HCT116 (cell line): ENCODE measurements around the gene RIPOR2. TPM values are rescaled to one million over a fixed set of nuclear protein-coding genes. Genes with fewer than 3 reads are reported as not detected.

Experiments used
- ATAC-seq: fragments of 200-7000 bp; cut with Tn5 transposase; 2 replicates; pipeline ENCODE4 v1.9.1; 2020; ENCODE audit warnings: mild to moderate bottlenecking, moderate library complexity
- BruUV-seq: library from RNA; stranded (reverse); fragments of 400-500 nt; replicated peaks from 2 replicates; lab custom pipeline; 2021; lab: Mats Ljungman, UMichigan
- CTCF ChIA-PET: fragments of 300-600 bp; sonication (Branson Sonifier 250); formaldehyde crosslinking; loops from one replicate; lab custom pipeline; 2021; ENCODE audit warnings: antibody characterized with exemption; lab: Charles Lee
- POLR2A ChIA-PET: fragments of 300-600, 350-600 bp; sonication (Branson Sonifier 250); formaldehyde crosslinking; loops from one replicate; lab custom pipeline; 2021; ENCODE audit warnings: antibody characterized with exemption; lab: Charles Lee
- RAD21 ChIA-PET, 2 experiments: fragments of 300-600 bp; sonication (Branson Sonifier 250); formaldehyde crosslinking; loops; one replicate each; lab custom pipeline; 2023; ENCODE audit warnings: low total read pairs in 2 of 2; ENCODE audit not compliant: uncharacterized antibody in 2 of 2, unreplicated experiment in 2 of 2, low non-redundant PET in 1 of 2; lab: Charles Lee
- DNase-seq: peaks from one replicate; pipeline ENCODE4 v3.0.0-alpha.2; 2010; ENCODE audit warnings: low read depth, low spot score
- H2AFZ ChIP-seq: fragments of 200-600 bp; shearing (Covaris generic), sonication (generic); 2 replicates; pipeline ENCODE4 v1.6.1; 2017; ENCODE audit warnings: low read depth, mixed run types, mixed read lengths, antibody characterized with exemption, low read length; ENCODE audit not compliant: poor library complexity, severe bottlenecking
- H3K27ac ChIP-seq: 2 replicates; pipeline ENCODE4 v1.5.1; 2012; ENCODE audit warnings: low read depth, low read length
- H3K27me3 ChIP-seq: fragments of 200-600 bp; sonication (generic); 2 replicates; pipeline ENCODE4 v1.6.1; 2016; ENCODE audit warnings: mixed run types, low read length, mixed read lengths; ENCODE audit not compliant: insufficient read depth
- H3K36me3 ChIP-seq, 2 experiments: fragments of 200-500 bp in 1 of 2; fragments of 200-600 bp in 1 of 2; sonication (Bioruptor generic) in 1 of 2; sonication (generic) in 1 of 2; 2 replicates each; pipeline versions ENCODE4 v1.5.1 to v1.6.1; 2014 to 2016; ENCODE audit warnings: low read length in 2 of 2, inconsistent platforms in 1 of 2, mixed read lengths in 1 of 2, mixed run types in 1 of 2; ENCODE audit not compliant: insufficient read depth in 2 of 2, control insufficient read depth in 1 of 2
- H3K4me1 ChIP-seq, 2 experiments: fragments of 200-600 bp in 1 of 2; sonication (generic) in 1 of 2; 2 replicates each; pipeline versions ENCODE4 v1.5.1 to v1.6.1; 2012 to 2017; ENCODE audit warnings: low read length in 2 of 2, inconsistent platforms in 1 of 2, mild to moderate bottlenecking in 1 of 2, mixed read lengths in 1 of 2, mixed run types in 1 of 2, moderate library complexity in 1 of 2; ENCODE audit not compliant: insufficient read depth in 2 of 2, control insufficient read depth in 1 of 2
- H3K4me2 ChIP-seq: fragments of 200-600 bp; sonication (generic); 2 replicates; pipeline ENCODE4 v1.6.1; 2017; ENCODE audit warnings: mixed run types, low read length, mixed read lengths
- H3K4me3 ChIP-seq, 2 experiments: fragments of 200-600 bp in 1 of 2; sonication (generic) in 1 of 2; replicated peaks in 1 of 2; 2 replicates each; pipeline ENCODE4 v1.5.1; 2011 to 2016; ENCODE audit warnings: low read length in 2 of 2, control low read depth in 1 of 2, low read depth in 1 of 2, mild to moderate bottlenecking in 1 of 2, mixed read lengths in 1 of 2, mixed run types in 1 of 2
- H3K79me2 ChIP-seq: fragments of 200-600 bp; sonication (generic); 2 replicates; pipeline ENCODE4 v1.6.1; 2017; ENCODE audit warnings: mild to moderate bottlenecking, mixed run types, low read length, moderate library complexity, mixed read lengths; ENCODE audit not compliant: insufficient read depth
- H3K9ac ChIP-seq: fragments of 200-600 bp; sonication (generic); 2 replicates; pipeline ENCODE4 v1.6.1; 2016; ENCODE audit warnings: low read length, mixed read lengths
- H3K9me2 ChIP-seq: fragments of 200-600 bp; sonication (generic), shearing (Covaris generic); 2 replicates; pipeline ENCODE4 v1.6.1; 2017; ENCODE audit warnings: mixed run types, mild to moderate bottlenecking, moderate library complexity; ENCODE audit not compliant: insufficient read depth
- H3K9me3 ChIP-seq, 2 experiments: fragments of 200-500 bp in 1 of 2; fragments of 200-600 bp in 1 of 2; sonication (Bioruptor generic) in 1 of 2; sonication (generic) in 1 of 2; 2 replicates each; pipeline ENCODE4 v1.6.1; 2014 to 2017; ENCODE audit warnings: low read length in 2 of 2, mixed read lengths in 2 of 2, inconsistent platforms in 1 of 2, low read depth in 1 of 2, mild to moderate bottlenecking in 1 of 2, mixed run types in 1 of 2, moderate library complexity in 1 of 2; ENCODE audit not compliant: control insufficient read depth in 1 of 2, insufficient read depth in 1 of 2
- H4K20me1 ChIP-seq: fragments of 200-600 bp; sonication (generic), shearing (Covaris generic); 2 replicates; pipeline ENCODE4 v1.6.1; 2017; ENCODE audit warnings: mixed run types, mild to moderate bottlenecking, moderate library complexity; ENCODE audit not compliant: insufficient read depth
- ATF3 ChIP-seq: IDR thresholded peaks from 2 replicates; pipeline ENCODE4 v1.6.1; 2012
- CTCF ChIP-seq, 3 experiments: fragments of 200-600 bp in 1 of 3; sonication (generic) in 1 of 3; IDR thresholded peaks in 2 of 3; conservative IDR thresholded peaks in 1 of 3; 2 replicates each; pipeline ENCODE4 v1.5.1; 2012 to 2017; ENCODE audit warnings: low read depth in 2 of 3, low read length in 2 of 3, antibody characterized with exemption in 1 of 3, borderline replicate concordance in 1 of 3, control low read depth in 1 of 3, mild to moderate bottlenecking in 1 of 3, mixed read lengths in 1 of 3, mixed run types in 1 of 3, moderate library complexity in 1 of 3; ENCODE audit not compliant: insufficient read depth in 1 of 3
- EGR1 ChIP-seq: IDR thresholded peaks from 2 replicates; pipeline ENCODE4 v1.6.1; 2012; ENCODE audit warnings: low read depth
- EZH2 ChIP-seq: fragments of 200-600 bp; sonication (generic); IDR thresholded peaks from 2 replicates; pipeline ENCODE4 v1.6.1; 2017; ENCODE audit warnings: antibody characterized with exemption, mixed run types
- FOSL1 ChIP-seq: IDR thresholded peaks from 2 replicates; pipeline ENCODE4 v1.6.1; 2012; ENCODE audit warnings: low read depth
- JUND ChIP-seq: IDR thresholded peaks from 2 replicates; pipeline ENCODE4 v1.6.1; 2012
- MAX ChIP-seq: IDR thresholded peaks from 2 replicates; pipeline ENCODE4 v1.6.1; 2012
- POLR2A ChIP-seq: IDR thresholded peaks from 2 replicates; pipeline ENCODE4 v1.7.0; 2011; ENCODE audit warnings: borderline replicate concordance; ENCODE audit not compliant: insufficient read depth, insufficient read length; ENCODE audit errors: extremely low read depth
- POLR2AphosphoS5 ChIP-seq: IDR thresholded peaks from 2 replicates; pipeline ENCODE4 v1.6.1; 2011; ENCODE audit warnings: mild to moderate bottlenecking, low read depth, low read length, moderate library complexity
- RAD21 ChIP-seq: IDR thresholded peaks from 2 replicates; pipeline ENCODE4 v1.6.1; 2012; ENCODE audit warnings: low read depth, mild to moderate bottlenecking
- SP1 ChIP-seq: IDR thresholded peaks from 2 replicates; pipeline ENCODE4 v1.6.1; 2012; ENCODE audit warnings: low read depth
- SRF ChIP-seq: IDR thresholded peaks from 2 replicates; pipeline ENCODE4 v1.6.1; 2012; ENCODE audit warnings: low read depth
- TCF7L2 ChIP-seq: IDR thresholded peaks from 2 replicates; pipeline ENCODE4 v1.7.0; 2011; ENCODE audit warnings: borderline replicate concordance, inconsistent platforms; ENCODE audit not compliant: insufficient read depth, insufficient read length; ENCODE audit errors: extremely low read depth
- YY1 ChIP-seq: IDR thresholded peaks from 2 replicates; pipeline ENCODE4 v1.6.1; 2011; ENCODE audit warnings: low read length, low read depth, moderate library complexity, mild to moderate bottlenecking; ENCODE audit not compliant: insufficient replicate concordance; ENCODE audit errors: extremely low read depth
- ZBTB33 ChIP-seq: IDR thresholded peaks from 2 replicates; pipeline ENCODE4 v1.6.1; 2011; ENCODE audit warnings: mild to moderate bottlenecking, low read length, moderate library complexity; ENCODE audit not compliant: insufficient replicate concordance; ENCODE audit errors: extremely low read depth
- ZFX ChIP-seq: fragments of 450-650 bp; IDR thresholded peaks from 2 replicates; pipeline ENCODE4 v1.6.1; 2017
- ZNF274 ChIP-seq: fragments of 200-500 bp; sonication (Bioruptor generic); IDR thresholded peaks from 2 replicates; pipeline ENCODE4 v1.6.1; 2014; ENCODE audit warnings: mild to moderate bottlenecking, low read depth, low read length, inconsistent platforms
- intact Hi-C: fragments of 100-400 bp; cut with micrococcal nuclease; formaldehyde crosslinking; loops from 2 replicates; pipeline ENCODE4 v1.10.0; 2022
- total RNA-seq: library from RNA; stranded (reverse); gene quantifications from one replicate; pipeline ENCODE4 v1.2.1, GENCODE V29; 2021; ENCODE audit not compliant: unreplicated experiment

Gene RIPOR2
- total RNA-seq, 1 experiment from 2014 or later, result 0.44 TPM

- Histone ChIP-seq H3K9me3 (no peaks in the 10 kb centered on the region), H3K27ac (no peak overlapping the region), H3K79me2 (no peaks in the 10 kb centered on the region), H3K9ac (no peak overlapping the region), H2AFZ (no peak overlapping the region), H3K4me2 (no peak overlapping the region), H3K36me3 (no peaks in the 10 kb centered on the region), H3K9me2 (no peaks in the 10 kb centered on the region), H3K4me1 (no peaks in the 10 kb centered on the region), H4K20me1 (no peaks in the 10 kb centered on the region), H3K27me3 (no peaks in the 10 kb centered on the region), H3K4me3 (no peak overlapping the region)
- RAD21 ChIA-PET, result no interaction called here
- TF ChIP-seq EZH2 (no peak), ZFX (no peak), TCF7L2 (no peak), CTCF (IDR thresholded peaks at IDR 0.05 in 2 of 3, conservative IDR thresholded peaks at IDR 0.05 in 1 of 3; ENCODE audit: borderline replicate concordance in 1 of 3, insufficient read depth in 1 of 3, low read depth in 2 of 3, low read length in 2 of 3) (no peak), RAD21 (no peak), FOSL1 (no peak), POLR2AphosphoS5 (no peak), ZNF274 (no peak), MAX (no peak), ZBTB33 (no peak), SP1 (no peak), SRF (no peak), ATF3 (no peak), YY1 (no peak), EGR1 (no peak), JUND (no peak), POLR2A (no peak)
- intact Hi-C loops, result no loop called here
- POLR2A ChIA-PET, result no interaction called here
- no peak for DNase-seq
- CTCF ChIA-PET, result no interaction called here
- no TSS peak for BruUV-seq
- peak; percentile 36; the same call in 1 of the 2 replicates for ATAC-seq
Measured at GRCh38 chr6:24827162-24827561, 108.6 kb downstream of the RIPOR2 start.
